WTC11 (cell line): ENCODE data around the gene GXYLT2. TPM values are rescaled to one million over a fixed set of nuclear protein-coding genes. Genes with fewer than 3 reads are reported as not detected.

Experiments used
- ATAC-seq: fragments of 200-7000 bp; cut with Tn5 transposase; 2 replicates; pipeline ENCODE4 v1.10.0; 2021; ENCODE audit warnings: mild to moderate bottlenecking, moderate library complexity
- CTCF ChIA-PET: fragments of 300-600 bp; sonication (Branson Sonifier 250); formaldehyde crosslinking; loops from one replicate; lab custom pipeline; 2021; ENCODE audit warnings: antibody characterized with exemption; lab: Charles Lee
- POLR2A ChIA-PET: fragments of 350-600 bp; sonication (Branson Sonifier 250); formaldehyde crosslinking; loops from one replicate; lab custom pipeline; 2021; ENCODE audit warnings: antibody characterized with exemption; lab: Charles Lee
- DNase-seq: peaks from one replicate; pipeline ENCODE4 v3.0.0; 2021; ENCODE audit warnings: low spot score
- H3K27ac Mint-ChIP-seq: 2 replicates; pipeline ENCODE4 v1.8.0; 2021; ENCODE audit warnings: mixed read lengths
- H3K27me3 Mint-ChIP-seq: 2 replicates; pipeline ENCODE4 v1.8.0; 2021; ENCODE audit warnings: low read depth, mild to moderate bottlenecking, moderate library complexity, mixed read lengths
- H3K36me3 Mint-ChIP-seq: 2 replicates; pipeline ENCODE4 v1.8.0; 2021; ENCODE audit warnings: mixed read lengths
- H3K4me1 Mint-ChIP-seq: 2 replicates; pipeline ENCODE4 v1.8.0; 2022; ENCODE audit warnings: mixed read lengths
- H3K4me3 Mint-ChIP-seq: 2 replicates; pipeline ENCODE4 v1.8.0; 2021; ENCODE audit warnings: mild to moderate bottlenecking, moderate library complexity, mixed read lengths
- H3K9me3 Mint-ChIP-seq: 2 replicates; pipeline ENCODE4 v1.8.0; 2021; ENCODE audit warnings: mixed read lengths
- ARID4B ChIP-seq: sonication (generic); formaldehyde crosslinking; IDR thresholded peaks from 2 replicates; pipeline ENCODE4 v1.8.0; 2023; ENCODE audit warnings: missing genetic modification reagents, mild to moderate bottlenecking, borderline replicate concordance
- CBFB ChIP-seq: sonication (generic); formaldehyde crosslinking; IDR thresholded peaks from 2 replicates; pipeline ENCODE4 v1.8.1; 2022; ENCODE audit warnings: mild to moderate bottlenecking, low read depth, missing genetic modification reagents
- EMX1 ChIP-seq: fragments of 250-450 bp; sonication (Bioruptor Pico); IDR thresholded peaks from 2 replicates; pipeline ENCODE4 v1.8.0; 2021; ENCODE audit warnings: mild to moderate bottlenecking
- ESRRA ChIP-seq: sonication (generic); formaldehyde crosslinking; IDR thresholded peaks from 2 replicates; pipeline ENCODE4 v1.8.1; 2022; ENCODE audit warnings: mild to moderate bottlenecking, missing genetic modification reagents, borderline replicate concordance
- GTF2I ChIP-seq: fragments of 250-450 bp; sonication (Bioruptor Pico); conservative IDR thresholded peaks from 2 replicates; pipeline ENCODE4 v1.4.0; 2021; ENCODE audit warnings: mild to moderate bottlenecking
- HMGXB4 ChIP-seq: sonication (generic); formaldehyde crosslinking; IDR thresholded peaks from 2 replicates; pipeline ENCODE4 v1.8.1; 2023; ENCODE audit warnings: mild to moderate bottlenecking, moderate library complexity, missing genetic modification reagents
- PREB ChIP-seq: sonication (generic); formaldehyde crosslinking; IDR thresholded peaks from 2 replicates; pipeline ENCODE4 v1.8.1; 2022; ENCODE audit warnings: mild to moderate bottlenecking, missing genetic modification reagents, moderate library complexity, borderline replicate concordance
- PRRX2 ChIP-seq: fragments of 250-450 bp; sonication (Bioruptor Pico); IDR thresholded peaks from 2 replicates; pipeline ENCODE4 v1.8.0; 2021; ENCODE audit warnings: mild to moderate bottlenecking
- SMAD3 ChIP-seq: sonication (generic); formaldehyde crosslinking; IDR thresholded peaks from 2 replicates; pipeline ENCODE4 v1.8.0; 2022; ENCODE audit warnings: missing genetic modification reagents, mild to moderate bottlenecking, borderline replicate concordance
- ZMAT4 ChIP-seq: fragments of 250-450 bp; sonication (Bioruptor Pico); IDR thresholded peaks from 2 replicates; pipeline ENCODE4 v1.9.0; 2021; ENCODE audit warnings: mild to moderate bottlenecking
- ZNF281 ChIP-seq: sonication (generic); formaldehyde crosslinking; IDR thresholded peaks from 2 replicates; pipeline ENCODE4 v1.8.0; 2023; ENCODE audit warnings: mild to moderate bottlenecking, missing genetic modification reagents
- total RNA-seq: library from RNA; stranded (reverse); gene quantifications from 3 replicates; pipeline ENCODE4 v1.2.3, GENCODE V29; 2021

GXYLT2 gene
- total RNA-seq, 1 experiment from 2014 or later, result 6.5 TPM

GRCh38 chr3:72996473-72997333, 108.9 kb downstream of the GXYLT2 start, which contains the start of gene PPP4R2 (continued):
- TF ChIP-seq ZNF281 (CRISPR knock-in tag) (no peak), PRRX2 (CRISPR knock-in tag) (no peak)

- POLR2A ChIA-PET, result interaction anchor here (0.6 to 1.1 kb wide), 3 partner anchors 29 to 57 kb away, joined by 3 read pairs; no protein-coding TSS in a partner anchor
- peak overlapping the region; percentile 92 for H3K27ac Mint-ChIP-seq
- ATAC-seq, result peak; percentile 11; the same call in 1 of the 2 replicates
- peaks cover 42% of the 10 kb centered on the region for H3K4me1 Mint-ChIP-seq
- no peak for TF ChIP-seq PREB (CRISPR knock-in tag)
- no peak for TF ChIP-seq ESRRA (CRISPR knock-in tag)
- TF ChIP-seq ARID4B (CRISPR knock-in tag), result no peak
- no peak for TF ChIP-seq SMAD3 (CRISPR knock-in tag)
- H3K4me3 Mint-ChIP-seq, result peak overlapping the region; percentile 96
- no peak for DNase-seq
- CTCF ChIA-PET, result interaction anchor here (0.8 to 2.3 kb wide), 7 partner anchors 14 to 110 kb away, joined by 3 to 11 read pairs (median 3); partner anchors contain the start of gene GXYLT2
- H3K27me3 Mint-ChIP-seq, result no peaks in the 10 kb centered on the region
- H3K9me3 Mint-ChIP-seq, result no peaks in the 10 kb centered on the region
- H3K36me3 Mint-ChIP-seq, result peaks cover 39% of the 10 kb centered on the region
Observed at GRCh38 chr3:72997421-72997961, 109.6 kb downstream of the GXYLT2 start.

- peak overlapping the region; percentile 96 for H3K4me3 Mint-ChIP-seq
- CTCF ChIA-PET, result interaction anchor here (0.8 to 2.3 kb wide), 3 partner anchors 13 to 57 kb away, joined by 3 to 11 read pairs (median 9); no protein-coding TSS in a partner anchor
- no peaks in the 10 kb centered on the region for H3K27me3 Mint-ChIP-seq
- peaks cover 42% of the 10 kb centered on the region for H3K36me3 Mint-ChIP-seq
- peaks cover 44% of the 10 kb centered on the region for H3K4me1 Mint-ChIP-seq
- H3K27ac Mint-ChIP-seq, result peak overlapping the region; percentile 20; the same call in 1 of the 2 replicates
- no peak for TF ChIP-seq CBFB (CRISPR knock-in tag)
- no peak for TF ChIP-seq GTF2I (CRISPR knock-in tag)
- TF ChIP-seq ZMAT4 (CRISPR knock-in tag), result no peak
- no peak for TF ChIP-seq EMX1 (CRISPR knock-in tag)
- no peak for TF ChIP-seq HMGXB4 (CRISPR knock-in tag)
- TF ChIP-seq, all 79 proteins: peak for 0
- ATAC-seq (no peak), DNase-seq (no peak)
- no peaks in the 10 kb centered on the region for H3K9me3 Mint-ChIP-seq
- POLR2A ChIA-PET, result no interaction called here
Observed at GRCh38 chr3:72998466-72998865, 110.6 kb downstream of the GXYLT2 start.
